HEK293 (cell line): Measurements from ENCODE around the gene ZBTB47.

ENCODE experiments used
- CTCF ChIA-PET: fragments of 350-600 bp; formaldehyde crosslinking; extraction: SDS; loops from one replicate; lab custom pipeline; 2021; ENCODE audit warnings: antibody characterized with exemption; lab: Yijun Ruan, JAX
- POLR2A ChIA-PET: fragments of 300-600 bp; formaldehyde crosslinking; extraction: SDS; loops from one replicate; lab custom pipeline; 2020; ENCODE audit warnings: antibody characterized with exemption, inconsistent platforms; lab: Yijun Ruan, JAX
- H3K27ac ChIP-seq: fragments of 200-500 bp; sonication (Bioruptor generic); 2 replicates; pipeline ENCODE4 v1.5.1; 2014; ENCODE audit warnings: low read depth, low read length, control low read depth, inconsistent platforms; ENCODE audit errors: extremely low read depth
- H3K36me3 ChIP-seq, 2 experiments: fragments of 200-500 bp in 1 of 2; sonication (Bioruptor generic) in 1 of 2; 1 replicate in 1 of 2; 2 replicates in 1 of 2; pipeline ENCODE4 v1.5.1; 2014 to 2017; ENCODE audit warnings: inconsistent platforms in 2 of 2, low read length in 2 of 2; ENCODE audit not compliant: control insufficient read depth in 2 of 2, insufficient read depth in 1 of 2
- H3K4me1 ChIP-seq: fragments of 200-500 bp; sonication (Bioruptor generic); 2 replicates; pipeline ENCODE4 v1.5.1; 2014; ENCODE audit warnings: mild to moderate bottlenecking, low read length, inconsistent platforms; ENCODE audit not compliant: control insufficient read depth, insufficient read depth
- H3K4me3 ChIP-seq: 2 replicates; pipeline ENCODE4 v1.5.1; 2011; ENCODE audit warnings: low read depth, mild to moderate bottlenecking, control low read depth, low read length, moderate library complexity
- H3K9me3 ChIP-seq: fragments of 200-500 bp; sonication (Bioruptor generic); 2 replicates; pipeline ENCODE4 v1.5.1; 2014; ENCODE audit warnings: low read depth, low read length, inconsistent platforms; ENCODE audit not compliant: control insufficient read depth, insufficient read depth
- BCL11A ChIP-seq: fragments of 450-650 bp; formaldehyde crosslinking; IDR thresholded peaks from 2 replicates; pipeline ENCODE4 v1.5.1; 2016; ENCODE audit warnings: low read depth, missing biosample characterization, missing genetic modification characterization
- REPIN1 ChIP-seq: fragments of 450-650 bp; formaldehyde crosslinking; IDR thresholded peaks from 2 replicates; pipeline ENCODE4 v1.5.1; 2017; ENCODE audit warnings: missing biosample characterization, missing genetic modification characterization, low read depth
- TSHZ1 ChIP-seq: fragments of 450-650 bp; formaldehyde crosslinking; IDR thresholded peaks from 2 replicates; pipeline ENCODE4 v1.5.1; 2016; ENCODE audit warnings: missing biosample characterization, missing genetic modification characterization, borderline replicate concordance
- ZIC2 ChIP-seq: fragments of 450-650 bp; formaldehyde crosslinking; IDR thresholded peaks from 2 replicates; pipeline ENCODE4 v1.5.1; 2016; ENCODE audit warnings: missing biosample characterization, missing genetic modification characterization
- ZNF146 ChIP-seq: fragments of 450-650 bp; formaldehyde crosslinking; IDR thresholded peaks from 2 replicates; pipeline ENCODE4 v1.5.1; 2016; ENCODE audit warnings: missing biosample characterization, missing genetic modification characterization
- ZNF366 ChIP-seq: fragments of 450-650 bp; formaldehyde crosslinking; conservative IDR thresholded peaks from 2 replicates; pipeline ENCODE4 v1.5.1; 2016; ENCODE audit warnings: missing biosample characterization, missing genetic modification characterization
- ZNF423 ChIP-seq: fragments of 450-650 bp; formaldehyde crosslinking; IDR thresholded peaks from 2 replicates; pipeline ENCODE4 v1.5.1; 2016; ENCODE audit warnings: missing biosample characterization, missing genetic modification characterization
- ZNF518A ChIP-seq: fragments of 450-650 bp; formaldehyde crosslinking; conservative IDR thresholded peaks from 2 replicates; pipeline ENCODE4 v1.5.1; 2016; ENCODE audit warnings: low read depth, missing biosample characterization, missing genetic modification characterization
- ZNF585B ChIP-seq: fragments of 450-650 bp; formaldehyde crosslinking; IDR thresholded peaks from 2 replicates; pipeline ENCODE4 v1.5.1; 2016; ENCODE audit warnings: missing biosample characterization, missing genetic modification characterization
- ZNF639 ChIP-seq: fragments of 450-650 bp; formaldehyde crosslinking; IDR thresholded peaks from 2 replicates; pipeline ENCODE4 v1.5.1; 2016; ENCODE audit warnings: missing biosample characterization, missing genetic modification characterization
- ZNF677 ChIP-seq: fragments of 450-650 bp; IDR thresholded peaks from 2 replicates; pipeline ENCODE4 v1.5.0; 2018; ENCODE audit warnings: missing biosample characterization, mild to moderate bottlenecking, missing genetic modification characterization, moderate library complexity
- ZNF777 ChIP-seq: fragments of 450-650 bp; formaldehyde crosslinking; IDR thresholded peaks from 2 replicates; pipeline ENCODE4 v1.5.1; 2017; ENCODE audit warnings: missing biosample characterization, missing genetic modification characterization, borderline replicate concordance
- ZNF830 ChIP-seq: fragments of 450-650 bp; IDR thresholded peaks from 2 replicates; pipeline ENCODE4 v1.5.0; 2018; ENCODE audit warnings: missing biosample characterization, missing genetic modification characterization, low read depth, mild to moderate bottlenecking, moderate library complexity
- ZNF843 ChIP-seq: fragments of 450-650 bp; formaldehyde crosslinking; IDR thresholded peaks from 2 replicates; pipeline ENCODE4 v1.5.1; 2016; ENCODE audit warnings: missing biosample characterization, missing genetic modification characterization
- TF ChIP-seq, protein P1 (sequence below): fragments of 450-650 bp; IDR thresholded peaks from 2 replicates; pipeline ENCODE4 v1.5.1; 2018; ENCODE audit warnings: missing biosample characterization, mild to moderate bottlenecking, missing genetic modification characterization
- TF ChIP-seq, protein P2 (sequence below): fragments of 450-650 bp; IDR thresholded peaks from 2 replicates; pipeline ENCODE4 v1.5.1; 2018; ENCODE audit warnings: missing biosample characterization, missing genetic modification characterization

Gene ZBTB47

GRCh38 chr3:42658091-42658770 lies 4.7 kb downstream of the ZBTB47 start:
- Histone ChIP-seq H3K27ac (no peak overlapping the region), H3K36me3 (peaks cover 0 to 52% of the 10 kb centered on the region in 2 experiments; a peak in 1 of 3 replicates), H3K4me3 (no peak overlapping the region), H3K4me1 (no peaks in the 10 kb centered on the region), H3K9me3 (no peaks in the 10 kb centered on the region)
- POLR2A ChIA-PET = no interaction called here
- no peak for TF ChIP-seq TSHZ1 (tag by site-specific recombination)
- no peak for TF ChIP-seq ZIC2 (tag by site-specific recombination)
- no peak for TF ChIP-seq REPIN1 (tag by site-specific recombination)
- no peak for TF ChIP-seq ZNF518A
- no peak for TF ChIP-seq ZNF777 (tag by site-specific recombination)
- TF ChIP-seq ZNF639 (tag by site-specific recombination) = no peak
- no peak for TF ChIP-seq ZNF677 (tag by site-specific recombination)
- TF ChIP-seq ZNF843 (tag by site-specific recombination) = no peak
- TF ChIP-seq ZNF366 (tag by site-specific recombination) = no peak
- no peak for TF ChIP-seq ZNF830 (tag by site-specific recombination)
- no peak for TF ChIP-seq ZNF423
- CTCF ChIA-PET = no interaction called here

DNA sequence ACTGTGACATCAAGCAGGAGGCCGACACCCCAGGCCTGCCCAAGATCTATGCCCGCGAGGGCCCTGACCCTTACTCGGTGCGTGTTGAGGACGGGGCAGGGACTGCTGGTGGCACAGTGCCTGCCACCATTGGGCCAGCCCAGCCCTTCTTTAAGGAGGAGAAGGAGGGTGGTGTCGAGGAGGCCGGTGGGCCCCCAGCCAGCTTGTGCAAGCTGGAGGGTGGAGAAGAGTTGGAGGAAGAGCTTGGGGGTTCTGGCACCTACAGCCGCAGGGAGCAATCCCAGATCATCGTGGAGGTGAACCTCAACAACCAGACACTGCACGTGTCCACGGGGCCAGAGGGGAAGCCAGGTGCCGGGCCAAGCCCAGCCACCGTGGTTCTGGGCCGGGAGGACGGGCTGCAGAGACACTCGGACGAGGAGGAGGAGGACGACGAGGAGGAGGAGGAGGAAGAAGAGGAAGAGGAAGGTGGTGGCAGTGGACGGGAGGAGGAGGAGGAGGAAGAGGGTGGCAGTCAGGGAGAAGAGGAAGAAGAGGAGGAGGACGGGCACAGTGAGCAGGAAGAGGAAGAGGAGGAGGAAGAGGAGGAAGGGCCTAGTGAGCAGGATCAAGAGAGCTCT lies 5.4 kb downstream of the ZBTB47 start:
- ChIA-PET POLR2A (no interaction called here), CTCF (no interaction called here)
- Histone ChIP-seq H3K36me3 (peaks cover 0 to 57% of the 10 kb centered on the region in 2 experiments; a peak in 1 of 3 replicates), H3K9me3 (no peaks in the 10 kb centered on the region), H3K27ac (no peak overlapping the region), H3K4me1 (no peaks in the 10 kb centered on the region), H3K4me3 (no peak overlapping the region)
- TF ChIP-seq, protein P1, sequence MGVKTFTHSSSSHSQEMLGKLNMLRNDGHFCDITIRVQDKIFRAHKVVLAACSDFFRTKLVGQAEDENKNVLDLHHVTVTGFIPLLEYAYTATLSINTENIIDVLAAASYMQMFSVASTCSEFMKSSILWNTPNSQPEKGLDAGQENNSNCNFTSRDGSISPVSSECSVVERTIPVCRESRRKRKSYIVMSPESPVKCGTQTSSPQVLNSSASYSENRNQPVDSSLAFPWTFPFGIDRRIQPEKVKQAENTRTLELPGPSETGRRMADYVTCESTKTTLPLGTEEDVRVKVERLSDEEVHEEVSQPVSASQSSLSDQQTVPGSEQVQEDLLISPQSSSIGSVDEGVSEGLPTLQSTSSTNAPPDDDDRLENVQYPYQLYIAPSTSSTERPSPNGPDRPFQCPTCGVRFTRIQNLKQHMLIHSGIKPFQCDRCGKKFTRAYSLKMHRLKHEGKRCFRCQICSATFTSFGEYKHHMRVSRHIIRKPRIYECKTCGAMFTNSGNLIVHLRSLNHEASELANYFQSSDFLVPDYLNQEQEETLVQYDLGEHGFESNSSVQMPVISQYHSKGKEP (tag by site-specific recombination) = no peak
- no peak for TF ChIP-seq ZNF585B (tag by site-specific recombination)
- TF ChIP-seq, protein P2, sequence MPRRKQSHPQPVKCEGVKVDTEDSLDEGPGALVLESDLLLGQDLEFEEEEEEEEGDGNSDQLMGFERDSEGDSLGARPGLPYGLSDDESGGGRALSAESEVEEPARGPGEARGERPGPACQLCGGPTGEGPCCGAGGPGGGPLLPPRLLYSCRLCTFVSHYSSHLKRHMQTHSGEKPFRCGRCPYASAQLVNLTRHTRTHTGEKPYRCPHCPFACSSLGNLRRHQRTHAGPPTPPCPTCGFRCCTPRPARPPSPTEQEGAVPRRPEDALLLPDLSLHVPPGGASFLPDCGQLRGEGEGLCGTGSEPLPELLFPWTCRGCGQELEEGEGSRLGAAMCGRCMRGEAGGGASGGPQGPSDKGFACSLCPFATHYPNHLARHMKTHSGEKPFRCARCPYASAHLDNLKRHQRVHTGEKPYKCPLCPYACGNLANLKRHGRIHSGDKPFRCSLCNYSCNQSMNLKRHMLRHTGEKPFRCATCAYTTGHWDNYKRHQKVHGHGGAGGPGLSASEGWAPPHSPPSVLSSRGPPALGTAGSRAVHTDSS = peak; percentile 95
- no peak for TF ChIP-seq BCL11A (tag by site-specific recombination)
- no peak for TF ChIP-seq ZNF146 (tag by site-specific recombination)
